ENCODE data around the gene PITPNM3.

PITPNM3 gene

GRCh38 chr17:6551869-6552531, 4.4 kb downstream of the PITPNM3 start:
- DNase-seq (ENCODE audit: low read depth, low spot score) = peak; percentile 58

DNA sequence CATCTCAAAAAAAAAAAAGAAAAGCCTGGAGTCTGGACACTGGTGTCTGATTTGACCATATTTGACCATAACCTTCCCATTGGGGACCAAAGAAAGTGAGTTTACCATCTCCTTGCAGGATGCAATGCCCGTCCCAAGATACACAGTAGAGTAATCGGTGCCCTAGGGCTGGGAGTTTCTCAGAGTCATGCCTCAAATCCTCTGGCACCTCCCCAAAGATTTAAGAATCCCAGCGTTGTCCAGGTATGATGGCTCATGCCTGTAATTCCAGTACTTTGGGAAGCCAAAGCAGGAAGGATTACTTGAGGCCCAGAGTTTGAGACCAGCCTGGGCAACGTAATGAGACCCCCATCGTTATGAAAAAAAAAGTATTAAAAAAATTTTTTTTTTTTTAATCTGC, 5.0 kb downstream of the PITPNM3 start:
- DNase-seq (ENCODE audit: low read depth, low spot score) = no peak

GRCh38 chr17:6549384-6550036, 6.8 kb downstream of the PITPNM3 start:
- no peak for DNase-seq (ENCODE audit: low read depth, low spot score)

GRCh38 chr17:6548578-6549330, 7.6 kb downstream of the PITPNM3 start:
- DNase-seq (ENCODE audit: low read depth, low spot score) = no peak

DNA sequence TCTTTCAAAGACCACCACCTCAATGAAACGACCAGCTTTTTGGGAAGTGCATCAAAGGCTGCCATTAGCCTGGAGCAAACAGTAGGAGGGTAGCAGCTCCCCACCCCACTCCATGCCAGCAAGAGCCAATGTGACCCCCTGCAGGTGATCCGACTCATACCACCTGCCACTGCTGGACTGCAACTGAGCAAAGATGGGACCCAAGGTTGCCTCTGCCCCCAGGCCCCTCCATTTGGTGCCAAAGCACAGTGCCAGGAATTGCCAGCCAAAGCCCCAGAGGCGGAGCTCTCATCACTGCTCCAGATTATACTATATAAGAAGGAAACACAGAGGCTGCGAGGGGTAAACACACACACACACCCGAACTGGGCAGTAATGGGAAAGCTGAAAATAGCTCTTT, 8.3 kb downstream of the PITPNM3 start:
- DNase-seq (ENCODE audit: low read depth, low spot score) = no peak

DNA sequence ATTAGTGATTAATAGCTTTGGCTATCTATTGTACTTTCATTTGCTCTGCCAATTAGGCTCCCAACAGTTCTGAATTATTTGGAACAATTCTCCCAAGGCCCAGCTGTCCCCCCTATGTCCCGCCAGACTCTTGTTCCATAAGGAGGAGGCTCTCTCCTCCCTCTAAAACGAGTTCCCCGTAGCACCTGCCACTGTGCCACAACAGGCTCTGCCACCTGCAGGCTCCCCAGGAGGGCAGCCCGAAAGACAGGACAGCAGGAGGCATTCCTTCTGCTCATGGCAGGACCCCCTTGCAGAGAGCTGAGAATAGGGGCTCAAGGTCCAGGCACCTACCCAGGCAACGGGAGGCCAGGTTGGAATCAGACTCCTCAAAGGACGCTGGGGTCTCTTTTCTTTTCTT, 9.0 kb downstream of the PITPNM3 start:
- no peak for DNase-seq (ENCODE audit: low read depth, low spot score)

GRCh38 chr17:6546069-6546718, 10.2 kb downstream of the PITPNM3 start:
- DNase-seq (ENCODE audit: low read depth, low spot score) = no peak

- DNase-seq (ENCODE audit: low read depth, low spot score) = no peak
Observed at GRCh38 chr17:6545291-6545690, 11.1 kb downstream of the PITPNM3 start.

- no peak for DNase-seq (ENCODE audit: low read depth, low spot score)
Observed at GRCh38 chr17:6544011-6544370, 12.4 kb downstream of the PITPNM3 start.

- DNase-seq (ENCODE audit: low read depth, low spot score) = no peak
Observed at GRCh38 chr17:6543079-6544010, 13.0 kb downstream of the PITPNM3 start.

DNA sequence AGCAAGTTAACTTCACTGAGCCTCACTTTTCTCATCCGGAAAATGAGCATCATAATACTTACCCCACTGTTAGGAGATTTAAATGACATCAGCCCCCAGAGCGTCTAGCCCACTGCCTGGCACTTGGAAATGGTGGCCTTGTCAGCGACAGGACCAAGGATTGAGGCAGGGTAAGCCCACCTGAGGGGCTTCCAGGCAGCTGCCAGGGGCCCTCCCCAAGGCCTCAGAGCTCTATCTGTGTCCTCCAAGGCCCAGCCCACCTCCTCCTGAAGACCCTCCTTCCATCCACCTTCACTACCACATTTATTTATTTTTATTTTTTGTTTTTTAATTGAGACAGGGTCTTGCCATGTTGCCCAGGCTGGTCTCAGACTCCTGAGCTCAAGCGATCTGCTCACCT, 13.8 kb downstream of the PITPNM3 start:
- no peak for DNase-seq (ENCODE audit: low read depth, low spot score)

GRCh38 chr17:6541886-6542285, 14.5 kb downstream of the PITPNM3 start:
- no peak for DNase-seq (ENCODE audit: low read depth, low spot score)

GRCh38 chr17:6539871-6540270, 16.5 kb downstream of the PITPNM3 start:
- DNase-seq (ENCODE audit: low read depth, low spot score) = peak; percentile 49

GRCh38 chr17:6536566-6537065, 19.7 kb downstream of the PITPNM3 start:
- no peak for DNase-seq (ENCODE audit: low read depth, low spot score)

- no peak for DNase-seq (ENCODE audit: low read depth, low spot score)
Observed at GRCh38 chr17:6536053-6536452, 20.3 kb downstream of the PITPNM3 start.

GRCh38 chr17:6534846-6535514, 21.4 kb downstream of the PITPNM3 start:
- peak; percentile 16 for DNase-seq (ENCODE audit: low read depth, low spot score)

DNA sequence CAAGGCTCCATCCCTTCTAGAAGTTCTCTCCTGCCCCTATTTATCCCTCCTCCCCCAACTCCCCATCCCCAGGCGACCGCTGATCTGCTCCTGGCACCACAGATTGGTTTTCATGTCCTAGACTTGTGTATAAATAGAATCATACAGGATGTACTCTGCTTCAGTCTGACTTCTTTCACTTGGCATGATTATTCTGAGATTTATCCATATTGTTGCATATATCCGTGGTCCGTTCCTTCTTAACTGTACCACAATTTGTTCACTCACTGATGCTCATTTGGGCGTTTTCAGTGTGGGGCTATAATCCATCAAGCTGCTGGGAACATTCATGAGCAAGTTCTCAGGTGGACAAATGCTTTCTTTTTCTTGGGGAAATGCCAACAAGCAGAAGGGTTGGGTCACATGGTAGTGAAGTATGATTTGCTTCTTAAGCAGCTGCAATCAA, 23.9 kb downstream of the PITPNM3 start:
- no peak for DNase-seq (ENCODE audit: low read depth, low spot score)

- DNase-seq (ENCODE audit: low read depth, low spot score) = no peak
Observed at GRCh38 chr17:6531575-6531974, 24.8 kb downstream of the PITPNM3 start.

GRCh38 chr17:6530324-6530920, 25.9 kb downstream of the PITPNM3 start:
- no peak for DNase-seq (ENCODE audit: low read depth, low spot score)

DNA sequence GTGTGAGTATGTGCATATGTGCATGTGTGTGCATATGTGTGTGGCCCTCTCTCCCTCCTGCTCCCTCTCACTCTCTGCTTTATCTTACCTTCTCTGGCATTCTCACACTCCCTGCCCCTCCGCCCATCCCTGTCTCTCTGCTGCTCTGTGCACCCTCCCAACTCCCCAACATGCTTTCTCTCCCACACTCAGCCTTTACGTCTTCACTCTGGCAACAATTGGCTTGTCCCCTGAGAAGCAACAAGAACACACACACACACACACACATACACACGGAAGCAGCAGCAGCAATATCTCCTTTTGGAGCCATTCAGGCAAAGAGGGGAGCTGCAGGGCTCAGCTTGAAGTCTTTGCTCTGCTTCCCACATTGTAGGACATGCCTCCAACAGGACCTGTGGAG, 27.8 kb downstream of the PITPNM3 start:
- DNase-seq (ENCODE audit: low read depth, low spot score) = no peak
